Measurements from ENCODE around the gene DNAH3. TPM values are rescaled to one million over a fixed set of nuclear protein-coding genes. Genes with fewer than 3 reads are reported as not detected.
A peak's percentile ranks its signal among the peaks of the same experiment; 100 is the strongest.
"Not testable (repeated sequence)": the region's sequence is repeated elsewhere in the genome, so short reads cannot be mapped to it uniquely, and the experiment has no call there.

DNAH3 gene
- total RNA-seq, 1 experiment from 2014 or later: 0.15 TPM

- Histone ChIP-seq H3K9ac (ENCODE audit: low read length) (no peak overlapping the region), H3K9me2 (ENCODE audit: insufficient read depth) (no peaks in the 10 kb centered on the region), H3K27me3 (ENCODE audit: insufficient read depth, low read length) (no peaks in the 10 kb centered on the region), H3K4me2 (ENCODE audit: low read length) (peak overlapping the region; percentile 31; the same call in 1 of the 2 replicates), H3K9me3 (ENCODE audit: control insufficient read depth in 1 of 2, insufficient read depth in 1 of 2, low read depth in 1 of 2, low read length in 2 of 2) (no peaks in the 10 kb centered on the region), H3K4me1 (ENCODE audit: control insufficient read depth in 1 of 2, insufficient read depth in 2 of 2, low read length in 2 of 2) (peaks cover 15 to 27% of the 10 kb centered on the region in 2 experiments), H3K36me3 (ENCODE audit: control insufficient read depth in 1 of 2, insufficient read depth in 2 of 2, low read length in 2 of 2) (peaks cover 5 to 8% of the 10 kb centered on the region in 2 experiments; a peak in 3 of 4 replicates), H3K4me3 (replicated peaks in 1 of 2; ENCODE audit: low read depth in 1 of 2, low read length in 2 of 2) (no peak overlapping the region), H3K27ac (ENCODE audit: low read depth, low read length) (no peak overlapping the region), H2AFZ (ENCODE audit: low read depth, low read length, poor library complexity, severe bottlenecking) (no peak overlapping the region), H3K79me2 (ENCODE audit: insufficient read depth, low read length) (peaks cover 10% of the 10 kb centered on the region; the same call in 1 of the 2 replicates), H4K20me1 (ENCODE audit: insufficient read depth) (no peaks in the 10 kb centered on the region)
- ATAC-seq: peak; percentile 54
- ChIA-PET POLR2A (interaction anchor here (0.6 to 1.3 kb wide), 3 partner anchors 31 to 474 kb away, joined by 3 to 6 read pairs (median 5); no protein-coding TSS in a partner anchor), RAD21 (ENCODE audit: low non-redundant PET in 1 of 2, low total read pairs in 2 of 2, uncharacterized antibody in 2 of 2, unreplicated experiment in 2 of 2) (interaction anchor here (0.5 to 1.4 kb wide), 4 partner anchors 13 to 144 kb away, joined by 3 to 10 read pairs (median 6); no protein-coding TSS in a partner anchor), CTCF (interaction anchor here (0.6 to 4.9 kb wide), 16 partner anchors 8 to 1526 kb away, joined by 3 to 60 read pairs (median 4); no protein-coding TSS in a partner anchor)
- TF ChIP-seq POLR2A (IDR thresholded peaks at IDR 0.05; ENCODE audit: borderline replicate concordance, extremely low read depth, insufficient read depth, insufficient read length) (no peak), JUND (IDR thresholded peaks at IDR 0.05) (no peak), RAD21 (IDR thresholded peaks at IDR 0.05; ENCODE audit: low read depth) (peak; percentile 86), SP1 (IDR thresholded peaks at IDR 0.05; ENCODE audit: low read depth) (0 out of 2 replicates have a peak, but pooled peaks have one; percentile 18), CBX3 (IDR thresholded peaks at IDR 0.05; ENCODE audit: low read depth) (peak; percentile 26; the same call in 1 of the 2 replicates), CTCF (IDR thresholded peaks at IDR 0.05 in 2 of 3, conservative IDR thresholded peaks at IDR 0.05 in 1 of 3; ENCODE audit: borderline replicate concordance in 1 of 3, insufficient read depth in 1 of 3, low read depth in 2 of 3, low read length in 2 of 3) (peak; percentile 67 to 74 (median 72)), EGR1 (IDR thresholded peaks at IDR 0.05; ENCODE audit: low read depth) (no peak), YY1 (IDR thresholded peaks at IDR 0.05; ENCODE audit: extremely low read depth, insufficient replicate concordance, low read depth, low read length) (peak; percentile 51), SRF (IDR thresholded peaks at IDR 0.05; ENCODE audit: low read depth) (peak; percentile 92), EZH2phosphoT487 (IDR thresholded peaks at IDR 0.05; ENCODE audit: borderline replicate concordance) (no peak)
- no TSS peak for BruUV-seq (replicated peaks)
- peak; percentile 78 for DNase-seq (ENCODE audit: low read depth, low spot score)
- intact Hi-C loops (cut with micrococcal nuclease): loop anchor here (1.0 to 5.0 kb wide), 5 partner anchors 143 to 1515 kb away; no protein-coding TSS in a partner anchor
These were observed 6.3 kb upstream of the DNAH3 start for GRCh38 chr16:21156767-21157467.

GRCh38 chr16:21156011-21156410 lies 5.4 kb upstream of the DNAH3 start:
- POLR2A ChIA-PET: interaction anchor here (1.3 kb wide), 1 partner anchor 145 kb away, joined by 6 read pairs; no protein-coding TSS in a partner anchor
- not testable (repeated sequence) for BruUV-seq (replicated peaks); H3K4me2 ChIP-seq (ENCODE audit: low read length); H3K79me2 ChIP-seq (ENCODE audit: insufficient read depth, low read length); H3K27me3 ChIP-seq (ENCODE audit: insufficient read depth, low read length); H3K9me2 ChIP-seq (ENCODE audit: insufficient read depth); H3K27ac ChIP-seq (ENCODE audit: low read depth, low read length); H3K36me3 ChIP-seq (ENCODE audit: control insufficient read depth in 1 of 2, insufficient read depth in 2 of 2, low read length in 2 of 2); H3K9me3 ChIP-seq (ENCODE audit: control insufficient read depth in 1 of 2, insufficient read depth in 1 of 2, low read depth in 1 of 2, low read length in 2 of 2); ATAC-seq; H2AFZ ChIP-seq (ENCODE audit: low read depth, low read length, poor library complexity, severe bottlenecking); H3K4me3 ChIP-seq (replicated peaks in 1 of 2; ENCODE audit: low read depth in 1 of 2, low read length in 2 of 2); DNase-seq (ENCODE audit: low read depth, low spot score); H3K9ac ChIP-seq (ENCODE audit: low read length); H4K20me1 ChIP-seq (ENCODE audit: insufficient read depth)
- intact Hi-C loops (cut with micrococcal nuclease): loop anchor here (1.0 to 5.0 kb wide), 5 partner anchors 144 to 1516 kb away; no protein-coding TSS in a partner anchor
- RAD21 ChIA-PET (ENCODE audit: low non-redundant PET in 1 of 2, low total read pairs in 2 of 2, uncharacterized antibody in 2 of 2, unreplicated experiment in 2 of 2): interaction anchor here in 1 of 2 experiments (1.4 kb wide), 1 partner anchor 145 kb away, joined by 7 read pairs; no protein-coding TSS in a partner anchor
- H3K4me1 ChIP-seq (ENCODE audit: control insufficient read depth in 1 of 2, insufficient read depth in 2 of 2, low read length in 2 of 2): peaks cover 15 to 27% of the 10 kb centered on the region in 2 experiments
- CTCF ChIA-PET: interaction anchor here (0.7 to 2.5 kb wide), 4 partner anchors 8 to 145 kb away, joined by 3 to 7 read pairs (median 4); no protein-coding TSS in a partner anchor
